Thyroid gland (tissue), 4 donors: ENCODE data around the gene INPP4B.

ENCODE experiments used
- POLR2A ChIP-seq, 2 donors: fragments of 450-650 bp; IDR thresholded peaks; one replicate each; pipeline ENCODE4 v1.6.1; 2017; ENCODE audit warnings: antibody characterized with exemption in 2 of 2, mild to moderate bottlenecking in 2 of 2, moderate library complexity in 1 of 2
- TF ChIP-seq, protein P1 (sequence below), 6 experiments: fragments of 200-600 bp in 3 of 6; fragments of 450-650 bp in 3 of 6; sonication (generic) in 3 of 6; IDR thresholded peaks; one replicate each; pipeline ENCODE4 v1.5.1; 2016 to 2019; ENCODE audit warnings: antibody characterized with exemption in 6 of 6, mild to moderate bottlenecking in 2 of 6, inconsistent platforms in 1 of 6, moderate library complexity in 1 of 6

DNA sequence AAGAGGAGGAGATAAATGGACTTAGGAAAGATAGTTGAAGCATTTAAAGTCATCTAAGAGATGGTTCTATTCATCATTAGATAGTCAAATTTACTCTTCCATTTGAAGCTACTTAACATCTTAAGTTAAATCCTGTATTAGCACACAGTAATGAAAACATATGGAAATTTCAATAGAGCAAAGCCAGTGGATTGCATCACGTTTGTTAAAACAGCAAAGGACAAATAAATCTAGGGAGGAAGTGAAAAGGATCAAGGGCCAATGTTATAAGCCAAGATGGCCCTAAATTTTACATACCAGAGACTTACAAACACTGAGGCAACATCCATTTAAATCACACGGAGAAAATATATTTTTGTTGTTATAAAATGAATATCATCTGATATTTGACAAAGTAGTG is 602.8 kb downstream of the INPP4B start:
- TF ChIP-seq POLR2A (IDR thresholded peaks at IDR 0.05) = no peak
- TF ChIP-seq, protein P1, sequence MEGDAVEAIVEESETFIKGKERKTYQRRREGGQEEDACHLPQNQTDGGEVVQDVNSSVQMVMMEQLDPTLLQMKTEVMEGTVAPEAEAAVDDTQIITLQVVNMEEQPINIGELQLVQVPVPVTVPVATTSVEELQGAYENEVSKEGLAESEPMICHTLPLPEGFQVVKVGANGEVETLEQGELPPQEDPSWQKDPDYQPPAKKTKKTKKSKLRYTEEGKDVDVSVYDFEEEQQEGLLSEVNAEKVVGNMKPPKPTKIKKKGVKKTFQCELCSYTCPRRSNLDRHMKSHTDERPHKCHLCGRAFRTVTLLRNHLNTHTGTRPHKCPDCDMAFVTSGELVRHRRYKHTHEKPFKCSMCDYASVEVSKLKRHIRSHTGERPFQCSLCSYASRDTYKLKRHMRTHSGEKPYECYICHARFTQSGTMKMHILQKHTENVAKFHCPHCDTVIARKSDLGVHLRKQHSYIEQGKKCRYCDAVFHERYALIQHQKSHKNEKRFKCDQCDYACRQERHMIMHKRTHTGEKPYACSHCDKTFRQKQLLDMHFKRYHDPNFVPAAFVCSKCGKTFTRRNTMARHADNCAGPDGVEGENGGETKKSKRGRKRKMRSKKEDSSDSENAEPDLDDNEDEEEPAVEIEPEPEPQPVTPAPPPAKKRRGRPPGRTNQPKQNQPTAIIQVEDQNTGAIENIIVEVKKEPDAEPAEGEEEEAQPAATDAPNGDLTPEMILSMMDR (IDR thresholded peaks at IDR 0.05) = no peak
